Measurements from ENCODE around the gene TRIO.
A peak's percentile ranks its signal among the peaks of the same experiment; 100 is the strongest.

The TRIO gene

DNA sequence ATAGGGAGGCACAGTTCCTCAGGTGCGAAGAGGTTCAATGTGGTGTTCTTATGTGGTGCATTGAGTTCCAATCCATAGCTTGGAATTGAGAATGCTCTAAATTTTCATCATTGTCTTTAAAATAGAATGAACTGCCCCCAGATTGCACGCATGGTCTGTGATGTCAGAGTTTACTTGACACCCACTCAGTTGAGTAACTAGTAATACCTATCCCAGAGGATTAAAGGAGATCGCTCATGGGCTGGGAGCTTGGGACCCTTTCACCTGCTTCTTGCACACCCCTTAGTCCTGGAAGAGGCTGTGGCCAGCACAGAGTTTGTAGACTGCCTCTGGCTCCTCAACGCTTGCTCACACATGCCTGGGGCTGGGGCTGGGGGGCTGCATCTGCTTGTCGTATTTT, 343.3 kb downstream of the TRIO start:
- Histone ChIP-seq H3K4me3 (no peak overlapping the region), H3K4me2 (no peak overlapping the region), H3K27ac (no peak overlapping the region), H3K9ac (no peak overlapping the region), H3K9me3 (peaks cover 10% of the 10 kb centered on the region), H4K20me1 (peaks cover 27% of the 10 kb centered on the region), H3K4me1 (peaks cover 40% of the 10 kb centered on the region), H3K36me3 (peaks cover 94% of the 10 kb centered on the region), H3K27me3 (no peaks in the 10 kb centered on the region)
- no peak for TF ChIP-seq Cebpa-rat (IDR thresholded peaks at IDR 0.05)

DNA sequence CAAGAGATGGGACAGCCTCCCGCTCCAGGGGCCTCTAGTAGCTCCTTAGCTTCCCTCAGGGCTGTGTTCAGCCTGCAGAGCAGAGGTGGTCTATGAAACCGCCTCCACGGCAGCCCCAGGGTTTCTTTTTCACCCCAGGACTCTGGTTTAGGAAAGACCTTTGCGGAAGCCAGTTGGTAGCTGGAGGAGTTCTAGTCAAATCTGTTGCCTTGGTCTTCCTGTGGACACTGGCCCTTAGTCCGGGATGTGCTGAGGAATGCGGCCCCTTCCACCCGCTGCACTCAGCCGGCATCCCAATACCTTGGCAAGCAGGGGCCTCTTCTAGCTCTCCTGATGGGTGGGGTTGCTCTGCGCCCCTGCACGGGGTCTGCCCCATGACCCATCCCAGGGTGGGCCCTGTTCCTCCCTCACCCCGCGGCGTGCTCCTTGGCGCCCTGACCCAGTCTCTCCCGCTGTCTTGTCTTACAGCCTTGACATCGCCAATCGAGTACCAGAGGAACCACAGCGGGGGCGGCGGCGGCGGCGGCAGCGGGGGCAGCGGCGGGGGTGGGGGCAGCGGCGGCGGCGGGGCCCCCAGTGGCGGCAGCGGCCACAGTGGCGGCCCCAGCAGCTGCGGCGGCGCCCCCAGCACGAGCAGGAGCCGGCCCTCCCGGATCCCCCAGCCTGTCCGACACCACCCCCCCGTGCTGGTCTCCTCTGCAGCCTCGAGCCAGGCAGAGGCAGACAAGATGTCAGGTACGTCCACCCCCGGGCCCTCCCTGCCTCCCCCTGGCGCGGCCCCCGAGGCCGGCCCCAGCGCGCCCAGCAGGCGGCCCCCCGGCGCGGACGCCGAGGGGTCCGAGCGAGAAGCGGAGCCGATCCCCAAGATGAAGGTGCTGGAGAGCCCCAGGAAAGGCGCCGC, 344.1 kb downstream of the TRIO start:
- Histone ChIP-seq H3K27me3 (no peaks in the 10 kb centered on the region), H3K4me2 (peak overlapping the region; percentile 65), H3K9me3 (peaks cover 10% of the 10 kb centered on the region), H3K4me1 (peaks cover 40% of the 10 kb centered on the region), H3K4me3 (no peak overlapping the region), H3K27ac (0 out of 2 replicates have a peak overlapping the region, but pooled peaks have one; percentile 55), H3K36me3 (peaks cover 94% of the 10 kb centered on the region), H4K20me1 (peaks cover 27% of the 10 kb centered on the region), H3K9ac (no peak overlapping the region)
- TF ChIP-seq Cebpa-rat (IDR thresholded peaks at IDR 0.05): no peak

DNA sequence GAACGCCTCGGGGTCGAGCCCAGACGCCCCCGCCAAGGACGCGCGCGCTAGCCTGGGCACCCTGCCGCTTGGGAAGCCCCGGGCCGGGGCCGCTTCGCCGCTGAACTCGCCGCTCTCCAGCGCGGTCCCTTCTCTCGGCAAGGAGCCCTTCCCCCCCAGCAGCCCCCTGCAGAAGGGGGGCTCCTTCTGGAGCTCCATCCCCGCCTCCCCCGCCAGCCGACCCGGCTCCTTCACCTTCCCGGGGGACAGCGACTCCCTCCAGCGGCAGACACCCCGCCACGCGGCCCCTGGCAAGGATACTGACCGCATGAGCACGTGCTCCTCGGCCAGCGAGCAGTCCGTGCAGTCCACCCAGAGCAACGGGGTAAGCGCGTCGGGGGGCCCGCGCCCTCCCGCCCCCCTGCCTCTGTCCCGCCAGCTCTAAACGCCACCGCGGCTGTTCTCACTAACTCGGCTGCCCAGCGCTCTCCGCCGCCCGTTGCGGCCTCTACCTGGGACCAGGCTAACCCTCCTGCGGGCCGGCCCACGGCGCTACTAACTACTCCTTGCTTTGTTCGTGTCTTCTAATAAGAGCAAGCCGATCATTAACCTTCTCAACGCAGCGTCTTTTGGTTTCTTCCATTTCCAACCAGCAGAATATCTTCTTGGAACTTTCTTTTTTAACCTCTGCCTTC, 344.9 kb downstream of the TRIO start:
- TF ChIP-seq Cebpa-rat (IDR thresholded peaks at IDR 0.05): no peak
- peaks cover 27% of the 10 kb centered on the region for H4K20me1 ChIP-seq
- peak overlapping the region; percentile 65 for H3K4me2 ChIP-seq
- H3K9me3 ChIP-seq: peaks cover 10% of the 10 kb centered on the region
- H3K4me3 ChIP-seq: no peak overlapping the region
- peaks cover 40% of the 10 kb centered on the region for H3K4me1 ChIP-seq
- H3K27ac ChIP-seq: peak overlapping the region; percentile 55
- no peaks in the 10 kb centered on the region for H3K27me3 ChIP-seq
- peaks cover 94% of the 10 kb centered on the region for H3K36me3 ChIP-seq
- H3K9ac ChIP-seq: peak overlapping the region; percentile 53; the same call in 1 of the 2 replicates

DNA sequence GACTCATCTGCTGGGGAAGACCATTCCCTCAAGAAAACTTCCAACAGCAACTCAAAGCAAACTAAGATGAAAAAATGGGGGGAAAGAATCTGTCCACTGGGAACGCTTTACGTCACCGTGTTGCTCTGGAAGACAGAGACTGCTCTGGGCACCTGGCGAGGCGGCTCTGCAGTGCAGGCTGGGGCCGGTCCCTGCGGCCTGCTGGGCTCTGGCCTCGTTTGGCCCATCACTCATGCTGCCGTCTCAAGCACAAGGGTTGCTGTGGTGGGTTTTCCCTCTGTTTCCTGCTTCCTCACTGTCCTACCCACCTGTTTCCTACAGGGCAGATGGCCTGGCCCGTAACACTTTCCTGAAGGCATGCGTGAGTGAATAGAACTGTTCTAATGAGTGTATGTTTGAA, 345.6 kb downstream of the TRIO start:
- no peak overlapping the region for H3K4me3 ChIP-seq
- H3K4me1 ChIP-seq: peaks cover 40% of the 10 kb centered on the region
- H3K36me3 ChIP-seq: peaks cover 94% of the 10 kb centered on the region
- no peaks in the 10 kb centered on the region for H3K27me3 ChIP-seq
- peaks cover 10% of the 10 kb centered on the region for H3K9me3 ChIP-seq
- H4K20me1 ChIP-seq: peaks cover 27% of the 10 kb centered on the region
- peak overlapping the region; percentile 55 for H3K27ac ChIP-seq
- TF ChIP-seq Cebpa-rat (IDR thresholded peaks at IDR 0.05): no peak
- peak overlapping the region; percentile 65 for H3K4me2 ChIP-seq
- H3K9ac ChIP-seq: peak overlapping the region; percentile 53; the same call in 1 of the 2 replicates

DNA sequence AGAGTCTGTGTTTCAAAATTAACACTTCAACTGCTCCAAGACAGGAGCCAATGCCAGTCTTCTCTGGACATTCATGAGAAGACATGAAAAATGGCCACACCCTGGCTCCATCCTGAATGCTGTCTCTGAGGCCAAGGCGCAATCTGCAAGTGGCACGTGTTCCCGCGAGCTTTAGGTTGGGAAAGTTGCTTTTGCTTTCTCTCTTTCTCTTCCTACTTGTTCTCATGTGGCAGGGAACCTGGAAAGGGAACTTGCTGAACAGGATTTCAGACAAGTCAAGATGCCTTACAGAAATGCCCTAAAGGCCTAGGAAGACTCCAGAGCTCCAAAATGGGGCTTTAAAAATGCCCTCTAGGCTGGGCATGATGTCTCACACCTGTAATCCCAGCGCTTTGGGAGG, 346.5 kb downstream of the TRIO start:
- Histone ChIP-seq H3K27ac (peak overlapping the region; percentile 55), H3K4me3 (no peak overlapping the region), H3K4me1 (peaks cover 40% of the 10 kb centered on the region), H3K4me2 (peak overlapping the region; percentile 65), H3K36me3 (peaks cover 94% of the 10 kb centered on the region), H4K20me1 (peaks cover 27% of the 10 kb centered on the region), H3K27me3 (no peaks in the 10 kb centered on the region), H3K9ac (no peak overlapping the region), H3K9me3 (peaks cover 10% of the 10 kb centered on the region)
- no peak for TF ChIP-seq Cebpa-rat (IDR thresholded peaks at IDR 0.05)

DNA sequence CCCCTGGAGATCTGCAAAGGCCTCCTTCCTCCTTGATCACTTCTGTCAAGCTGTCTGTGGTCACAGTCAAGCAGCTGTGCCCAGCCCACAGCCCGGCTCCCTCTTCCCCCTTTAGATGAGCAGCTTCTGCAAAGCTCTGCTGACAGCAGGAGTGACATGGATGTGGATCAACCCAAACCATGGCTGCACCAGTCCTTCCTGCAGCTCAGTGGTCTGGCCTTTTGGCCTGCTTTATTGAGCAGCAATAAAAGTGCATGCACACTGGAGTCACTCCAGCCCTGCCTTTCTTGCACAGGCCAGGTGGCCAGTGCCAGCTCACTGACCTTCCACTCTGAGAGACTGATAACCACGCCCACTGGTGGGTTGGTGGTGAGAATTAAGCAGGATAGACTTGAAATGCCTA, 347.2 kb downstream of the TRIO start:
- H3K4me2 ChIP-seq: peak overlapping the region; percentile 65
- peaks cover 27% of the 10 kb centered on the region for H4K20me1 ChIP-seq
- peaks cover 40% of the 10 kb centered on the region for H3K4me1 ChIP-seq
- H3K9ac ChIP-seq: no peak overlapping the region
- H3K9me3 ChIP-seq: peaks cover 10% of the 10 kb centered on the region
- H3K36me3 ChIP-seq: peaks cover 94% of the 10 kb centered on the region
- no peaks in the 10 kb centered on the region for H3K27me3 ChIP-seq
- H3K4me3 ChIP-seq: no peak overlapping the region
- TF ChIP-seq Cebpa-rat (IDR thresholded peaks at IDR 0.05): no peak
- H3K27ac ChIP-seq: peak overlapping the region; percentile 55; the same call in 1 of the 2 replicates

DNA sequence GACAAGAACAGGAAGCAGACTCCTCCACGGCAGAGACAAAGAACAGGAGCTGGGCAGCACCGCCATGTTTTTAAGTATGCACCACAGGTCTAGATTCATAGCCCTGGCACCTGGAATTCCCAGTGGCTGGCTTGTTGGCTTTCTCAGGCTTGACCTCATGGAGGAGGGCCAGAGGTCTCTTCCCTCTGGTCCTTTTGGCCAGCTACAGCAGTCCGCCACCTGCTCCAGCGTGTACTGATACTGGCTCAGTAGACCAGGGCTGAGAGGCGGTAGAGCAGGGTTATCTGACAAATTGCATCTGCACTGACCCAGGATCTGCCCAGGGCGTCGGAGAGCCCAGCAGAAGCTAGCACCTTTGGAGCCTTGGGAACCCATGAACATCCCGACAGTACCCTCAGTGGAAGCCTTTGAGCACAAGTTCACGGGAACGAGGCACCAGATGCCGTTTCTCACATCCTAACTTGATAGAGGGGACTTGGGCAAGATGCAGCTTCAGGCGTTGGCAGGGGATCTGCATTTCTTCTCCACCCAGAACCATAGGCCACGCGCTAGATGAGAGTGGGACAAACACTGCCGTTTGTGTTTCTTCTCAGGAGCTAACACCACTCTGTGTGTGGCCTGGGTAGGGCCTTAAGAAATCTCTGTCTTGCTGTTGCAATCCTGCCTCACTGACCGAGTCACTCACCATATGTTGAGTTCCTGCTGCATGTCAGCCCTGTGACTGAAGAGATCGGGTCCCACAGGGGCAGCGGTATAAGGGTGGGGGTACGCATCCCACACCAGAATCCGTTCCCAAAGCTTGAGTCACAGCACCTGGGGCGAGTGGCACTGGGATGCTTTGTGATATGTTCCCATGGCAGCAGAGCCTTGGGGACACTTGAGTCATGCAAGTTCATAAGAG, 348.1 kb downstream of the TRIO start:
- H3K27me3 ChIP-seq: no peaks in the 10 kb centered on the region
- no peak for TF ChIP-seq Cebpa-rat (IDR thresholded peaks at IDR 0.05)
- H3K4me1 ChIP-seq: peaks cover 40% of the 10 kb centered on the region
- H3K4me2 ChIP-seq: no peak overlapping the region
- no peak overlapping the region for H3K9ac ChIP-seq
- peaks cover 27% of the 10 kb centered on the region for H4K20me1 ChIP-seq
- peaks cover 94% of the 10 kb centered on the region for H3K36me3 ChIP-seq
- H3K9me3 ChIP-seq: peaks cover 10% of the 10 kb centered on the region
- no peak overlapping the region for H3K4me3 ChIP-seq
- H3K27ac ChIP-seq: no peak overlapping the region

DNA sequence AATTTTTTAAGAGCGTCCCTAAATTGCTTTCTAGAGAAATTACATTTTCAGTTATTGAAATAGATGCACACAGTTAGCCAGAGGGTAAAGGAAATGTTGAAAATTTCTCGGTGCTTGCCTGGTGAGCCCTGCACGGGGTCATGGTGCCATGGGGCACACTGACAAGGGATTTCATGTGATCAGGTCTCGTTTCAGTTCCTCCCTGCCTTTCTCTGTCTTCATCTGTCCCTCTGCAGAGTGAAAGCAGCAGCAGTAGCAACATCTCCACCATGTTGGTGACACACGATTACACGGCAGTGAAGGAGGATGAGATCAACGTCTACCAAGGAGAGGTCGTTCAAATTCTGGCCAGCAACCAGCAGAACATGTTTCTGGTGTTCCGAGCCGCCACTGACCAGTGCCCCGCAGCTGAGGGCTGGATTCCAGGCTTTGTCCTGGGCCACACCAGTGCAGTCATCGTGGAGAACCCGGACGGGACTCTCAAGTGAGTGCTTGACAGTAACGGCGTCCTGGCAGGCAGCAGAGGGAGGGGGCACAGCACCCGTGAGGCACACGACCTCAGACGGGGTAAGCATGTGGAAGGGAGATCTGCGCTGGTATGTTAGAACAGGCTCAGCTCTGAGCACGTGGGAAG, 349.3 kb downstream of the TRIO start:
- Histone ChIP-seq H3K36me3 (peaks cover 94% of the 10 kb centered on the region), H3K4me1 (peaks cover 52% of the 10 kb centered on the region), H4K20me1 (peaks cover 27% of the 10 kb centered on the region), H3K27ac (no peak overlapping the region), H3K9ac (no peak overlapping the region), H3K4me3 (no peak overlapping the region), H3K9me3 (no peaks in the 10 kb centered on the region; the same call in 1 of the 2 replicates), H3K4me2 (no peak overlapping the region), H3K27me3 (no peaks in the 10 kb centered on the region)
- no peak for TF ChIP-seq Cebpa-rat (IDR thresholded peaks at IDR 0.05)

DNA sequence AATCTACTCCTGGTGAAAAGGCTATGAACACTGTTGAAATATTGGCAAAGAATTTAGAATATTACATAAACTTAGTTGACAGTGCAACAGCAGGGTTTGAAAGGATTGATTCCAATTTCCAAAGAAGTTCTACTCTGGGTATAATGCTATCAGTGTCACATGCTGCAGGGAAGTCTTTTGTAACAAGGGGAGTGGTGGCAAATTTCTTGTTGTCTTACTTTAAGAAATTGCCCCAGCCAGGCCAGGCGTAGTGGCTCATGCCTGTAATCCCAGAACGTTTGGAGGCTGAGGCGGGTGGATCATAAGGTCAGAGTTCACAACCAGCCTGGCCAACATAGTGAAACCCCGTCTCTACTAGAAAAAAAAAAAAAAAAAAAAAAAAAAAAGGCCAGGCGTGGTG, 352.2 kb downstream of the TRIO start:
- Histone ChIP-seq H3K4me3 (no peak overlapping the region), H3K36me3 (peaks cover 100% of the 10 kb centered on the region)

More for the DNA sequence above, 352.2 kb downstream of the TRIO start:
- TF ChIP-seq Cebpa-rat (IDR thresholded peaks at IDR 0.05): no peak
- H3K9ac ChIP-seq: no peak overlapping the region
- peaks cover 19% of the 10 kb centered on the region for H4K20me1 ChIP-seq
- no peak overlapping the region for H3K4me2 ChIP-seq
- H3K27me3 ChIP-seq: no peaks in the 10 kb centered on the region
- no peaks in the 10 kb centered on the region for H3K9me3 ChIP-seq
- no peak overlapping the region for H3K27ac ChIP-seq
- peaks cover 33% of the 10 kb centered on the region for H3K4me1 ChIP-seq

Data from BLaER1 (cell line).